K562 (cell line): ENCODE results near the gene HOXB4. TPM values are rescaled to one million over a fixed set of nuclear protein-coding genes. Genes with fewer than 3 reads are reported as not detected.

Experiments used
- ATAC-seq: fragments of 200-7000 bp; cut with Tn5 transposase; 3 replicates; pipeline ENCODE4 v1.9.1; 2020; ENCODE audit warnings: moderate library complexity
- BruUV-seq: library from RNA; stranded (reverse); fragments of 400-500 nt; replicated peaks from 2 replicates; lab custom pipeline; 2021; lab: Mats Ljungman, UMichigan
- CTCF ChIA-PET: fragments of 300-600 bp; formaldehyde crosslinking; extraction: SDS; loops from one replicate; lab custom pipeline; 2021; ENCODE audit warnings: low intra/inter-chr PET ratio; lab: Yijun Ruan, JAX
- POLR2A ChIA-PET: fragments of 300-600, 350-650 bp; sonication (Branson Sonifier 250); formaldehyde crosslinking; extraction: SDS; loops from one replicate; lab custom pipeline; 2021; ENCODE audit warnings: antibody characterized with exemption, inconsistent platforms; lab: Yijun Ruan, JAX
- DNase-seq, 4 experiments: peaks; one replicate each; pipeline versions ENCODE4 v3.0.0 to v3.0.0-alpha.2; 2011 to 2018; ENCODE audit warnings: low spot score in 3 of 4, mixed read lengths in 3 of 4; ENCODE audit errors: extremely low read depth in 1 of 4
- FAIRE-seq: peaks from 2 replicates; lab custom pipeline; 2011; peaks lifted over from hg19 to GRCh38; lab: Jason Lieb, UNC
- H2AFZ ChIP-seq: 2 replicates; pipeline ENCODE4 v1.6.0; 2011; ENCODE audit warnings: low read depth, low read length, control low read depth, inconsistent platforms
- H3K27ac ChIP-seq: fragments of 200-600 bp; 3 replicates; pipeline ENCODE4 v1.8.0; 2011; ENCODE audit warnings: low read depth, mild to moderate bottlenecking, control low read depth, inconsistent platforms, low read length, moderate library complexity, mixed read lengths; ENCODE audit errors: extremely low read depth
- H3K27me3 ChIP-seq, 2 experiments: fragments of 300-600 bp in 1 of 2; 2 replicates in 1 of 2; 3 replicates in 1 of 2; pipeline versions ENCODE4 v1.6.0 to v1.8.0; 2011; ENCODE audit warnings: inconsistent platforms in 2 of 2, low read length in 2 of 2, mild to moderate bottlenecking in 1 of 2, mixed read lengths in 1 of 2, moderate library complexity in 1 of 2; ENCODE audit not compliant: control insufficient read depth in 2 of 2, insufficient read depth in 2 of 2
- H3K36me3 ChIP-seq: fragments of 300-600 bp; 3 replicates; pipeline ENCODE4 v1.8.0; 2011; ENCODE audit warnings: mild to moderate bottlenecking, low read length, inconsistent platforms; ENCODE audit not compliant: control insufficient read depth, insufficient read depth
- H3K4me1 ChIP-seq, 2 experiments: fragments of 200-600 bp in 1 of 2; replicated peaks in 1 of 2; 2 replicates in 1 of 2; 3 replicates in 1 of 2; pipeline versions ENCODE4 v1.5.1 to v1.8.0; 2011; ENCODE audit warnings: inconsistent platforms in 2 of 2, low read length in 2 of 2, mild to moderate bottlenecking in 1 of 2, mixed read lengths in 1 of 2, moderate library complexity in 1 of 2; ENCODE audit not compliant: control insufficient read depth in 2 of 2, insufficient read depth in 2 of 2
- H3K4me2 ChIP-seq: 2 replicates; pipeline ENCODE4 v1.6.1; 2011; ENCODE audit warnings: low read length, control low read depth, inconsistent platforms, mixed read lengths; ENCODE audit not compliant: insufficient read depth
- H3K4me3 ChIP-seq: fragments of 200-600 bp; sonication (generic), shearing (Covaris generic); 2 replicates; pipeline ENCODE4 v1.5.1; 2016; ENCODE audit warnings: control low read depth, inconsistent platforms
- H3K79me2 ChIP-seq: fragments of 200-600 bp; 3 replicates; pipeline ENCODE4 v1.8.0; 2011; ENCODE audit warnings: low read length, inconsistent platforms; ENCODE audit not compliant: control insufficient read depth, insufficient read depth
- H3K9ac ChIP-seq, 2 experiments: 2 replicates each; pipeline versions ENCODE4 v1.6.0 to v1.6.1; 2011; ENCODE audit warnings: low read depth in 2 of 2, low read length in 2 of 2, control low read depth in 1 of 2, inconsistent platforms in 1 of 2, mild to moderate bottlenecking in 1 of 2, mixed read lengths in 1 of 2; ENCODE audit not compliant: insufficient read depth in 1 of 2
- H3K9me1 ChIP-seq: one replicate; pipeline ENCODE4 v1.6.0; 2011; ENCODE audit warnings: inconsistent platforms, mild to moderate bottlenecking, low read length, moderate library complexity; ENCODE audit not compliant: control insufficient read depth, insufficient read depth
- H3K9me3 ChIP-seq: replicated peaks from 2 replicates; pipeline ENCODE4 v1.5.1; 2011; ENCODE audit warnings: low read depth, low read length, inconsistent platforms; ENCODE audit not compliant: control insufficient read depth, insufficient read depth
- H4K20me1 ChIP-seq: replicated peaks from 2 replicates; pipeline ENCODE4 v1.6.1; 2011; ENCODE audit warnings: low read length, inconsistent platforms, mixed read lengths; ENCODE audit not compliant: control insufficient read depth, insufficient read depth
- ARID4B ChIP-seq: sonication (generic); formaldehyde crosslinking; IDR thresholded peaks from 2 replicates; pipeline ENCODE4 v1.8.0; 2022; ENCODE audit warnings: mild to moderate bottlenecking, missing genetic modification reagents
- CCNT2 ChIP-seq: IDR thresholded peaks from 2 replicates; pipeline ENCODE4 v1.6.1; 2011; ENCODE audit warnings: borderline replicate concordance, low read depth, mild to moderate bottlenecking, moderate library complexity, mixed read lengths, low read length; ENCODE audit not compliant: insufficient read length; ENCODE audit errors: extremely low read depth
- SMARCA4 ChIP-seq: fragments of 450-650 bp; IDR thresholded peaks from 2 replicates; pipeline ENCODE4 v1.6.1; 2016
- SOX6 ChIP-seq: fragments of 450-650 bp; IDR thresholded peaks from 2 replicates; pipeline ENCODE4 v1.6.1; 2014; ENCODE audit warnings: mild to moderate bottlenecking
- ZNF696 ChIP-seq: fragments of 250-450 bp; sonication (Bioruptor Pico); conservative IDR thresholded peaks from 2 replicates; pipeline ENCODE4 v1.4.0; 2020; ENCODE audit warnings: mild to moderate bottlenecking, moderate library complexity
- ZSCAN32 ChIP-seq: fragments of 450-650 bp; formaldehyde crosslinking; IDR thresholded peaks from 2 replicates; pipeline ENCODE4 v1.4.0; 2020; ENCODE audit warnings: mild to moderate bottlenecking, moderate library complexity
- WGBS: fragments of 100-300 bp; shearing (Covaris generic); methylation state at CpG from one replicate; pipeline ENCODE4 v1.1.6; 2016; ENCODE audit warnings: low coverage, mixed read lengths; ENCODE audit not compliant: insufficient coverage; ENCODE audit errors: missing lambda C conversion rate; 5-methylcytosine and 5-hydroxymethylcytosine counted together
- in situ Hi-C: fragments of 300-500 bp; cut with MboI; formaldehyde crosslinking; loops from 4 replicates; pipeline ENCODE4 v1.15.0; 2018; ENCODE audit warnings: inconsistent platforms, mixed read lengths
- intact Hi-C: fragments of 100-400 bp; cut with micrococcal nuclease; formaldehyde crosslinking; loops from 2 replicates; pipeline ENCODE4 v1.14.2; 2022
- polyA plus RNA-seq, 8 experiments: library from polyadenylated mRNA; depleted of rRNA in 4 of 8; stranded (reverse) in 5 of 8; unstranded in 3 of 8; fragments of >200 nt; fragmentation: Nextera tagmentation in 2 of 8; fragmentation: Illumina TruSeq in 1 of 8; extraction: Ambion mirVana in 2 of 8; extraction: Trizol in 1 of 8; gene quantifications; 2 replicates each; pipeline versions ENCODE4 v1.2.1 to v1.2.3, GENCODE V29; 2011 to 2014; ENCODE audit warnings: inconsistent platforms in 1 of 8, missing spikeins in 1 of 8
- total RNA-seq, 7 experiments: library from RNA; depleted of rRNA in 6 of 7; stranded (reverse); fragments of >200 nt in 6 of 7; fragmentation: Illumina TruSeq in 2 of 7; extraction: Trizol in 2 of 7; gene quantifications; 2 replicates each; pipeline versions ENCODE4 v1.2.1 to v1.2.3, GENCODE V29; 2011 to 2021; ENCODE audit warnings: low replicate concordance in 1 of 7
- TF ChIP-seq, protein P1 (sequence below): fragments of 450-650 bp; IDR thresholded peaks from 2 replicates; pipeline ENCODE4 v1.6.1; 2016; ENCODE audit warnings: antibody characterized with exemption
- TF ChIP-seq, protein P2 (sequence below): fragments of 250-450 bp; sonication (Bioruptor Pico); IDR thresholded peaks from 2 replicates; pipeline ENCODE4 v1.5.0; 2020; ENCODE audit warnings: mild to moderate bottlenecking, borderline replicate concordance

Gene HOXB4
- total and polyA plus RNA-seq, 9 of the 15 experiments (the other 6 are each of a cell fraction or from before 2014, with no cell fraction given) = 1.6 to 34.9 (median 14.9) TPM

- H2AFZ ChIP-seq = no peak overlapping the region
- BruUV-seq = no TSS peak
- intact Hi-C loops = no loop called here
- H3K9me1 ChIP-seq = no peaks in the 10 kb centered on the region
- WGBS = 81% methylated on average over 10 of the region's 11 CpGs
- DNase-seq = no peak
- no peaks in the 10 kb centered on the region for H3K36me3 ChIP-seq
- H3K79me2 ChIP-seq = no peaks in the 10 kb centered on the region
- H3K4me3 ChIP-seq = no peak overlapping the region
- in situ Hi-C loops = no loop called here
- no peaks in the 10 kb centered on the region for H3K27me3 ChIP-seq
- peaks cover 26 to 41% of the 10 kb centered on the region in 2 experiments; a peak in 4 of 5 replicates for H3K4me1 ChIP-seq
- ChIA-PET POLR2A (interaction anchor here (0.7 to 1.7 kb wide), 4 partner anchors 9 to 26 kb away, joined by 3 to 7 read pairs (median 4); no protein-coding TSS in a partner anchor), CTCF (no interaction called here)
- peak overlapping the region in 1 of 2 experiments; percentile 56; a peak in 2 of 4 replicates for H3K9ac ChIP-seq
- FAIRE-seq = no peak
- no peaks in the 10 kb centered on the region for H3K9me3 ChIP-seq
- no peak for ATAC-seq
- no peak overlapping the region for H3K27ac ChIP-seq
- no peaks in the 10 kb centered on the region for H4K20me1 ChIP-seq
- H3K4me2 ChIP-seq = no peak overlapping the region
- no peak for TF ChIP-seq ARID4B (CRISPR knock-in tag)
- TF ChIP-seq, protein P1, sequence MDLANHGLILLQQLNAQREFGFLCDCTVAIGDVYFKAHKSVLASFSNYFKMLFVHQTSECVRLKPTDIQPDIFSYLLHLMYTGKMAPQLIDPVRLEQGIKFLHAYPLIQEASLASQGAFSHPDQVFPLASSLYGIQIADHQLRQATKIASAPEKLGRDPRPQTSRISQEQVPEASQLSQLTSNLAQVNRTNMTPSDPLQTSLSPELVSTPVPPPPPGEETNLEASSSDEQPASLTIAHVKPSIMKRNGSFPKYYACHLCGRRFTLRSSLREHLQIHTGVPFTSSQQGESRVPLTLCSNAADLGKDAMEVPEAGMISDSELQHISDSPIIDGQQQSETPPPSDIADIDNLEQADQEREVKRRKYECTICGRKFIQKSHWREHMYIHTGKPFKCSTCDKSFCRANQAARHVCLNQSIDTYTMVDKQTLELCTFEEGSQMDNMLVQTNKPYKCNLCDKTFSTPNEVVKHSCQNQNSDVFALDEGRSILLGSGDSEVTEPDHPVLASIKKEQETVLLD = no peak
- TF ChIP-seq, protein P2, sequence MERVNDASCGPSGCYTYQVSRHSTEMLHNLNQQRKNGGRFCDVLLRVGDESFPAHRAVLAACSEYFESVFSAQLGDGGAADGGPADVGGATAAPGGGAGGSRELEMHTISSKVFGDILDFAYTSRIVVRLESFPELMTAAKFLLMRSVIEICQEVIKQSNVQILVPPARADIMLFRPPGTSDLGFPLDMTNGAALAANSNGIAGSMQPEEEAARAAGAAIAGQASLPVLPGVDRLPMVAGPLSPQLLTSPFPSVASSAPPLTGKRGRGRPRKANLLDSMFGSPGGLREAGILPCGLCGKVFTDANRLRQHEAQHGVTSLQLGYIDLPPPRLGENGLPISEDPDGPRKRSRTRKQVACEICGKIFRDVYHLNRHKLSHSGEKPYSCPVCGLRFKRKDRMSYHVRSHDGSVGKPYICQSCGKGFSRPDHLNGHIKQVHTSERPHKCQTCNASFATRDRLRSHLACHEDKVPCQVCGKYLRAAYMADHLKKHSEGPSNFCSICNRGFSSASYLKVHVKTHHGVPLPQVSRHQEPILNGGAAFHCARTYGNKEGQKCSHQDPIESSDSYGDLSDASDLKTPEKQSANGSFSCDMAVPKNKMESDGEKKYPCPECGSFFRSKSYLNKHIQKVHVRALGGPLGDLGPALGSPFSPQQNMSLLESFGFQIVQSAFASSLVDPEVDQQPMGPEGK (CRISPR knock-in tag) = no peak
- TF ChIP-seq CCNT2 = no peak
- TF ChIP-seq SMARCA4 = no peak
- TF ChIP-seq ZSCAN32 (CRISPR knock-in tag) = no peak
- TF ChIP-seq ZNF696 = no peak
- TF ChIP-seq SOX6 = no peak
Observed at GRCh38 chr17:48529683-48530009, 48.5 kb downstream of the HOXB4 start.
